Forelimb muscle (tissue), 1 donor: ENCODE measurements around the gene ETHE1. TPM values are rescaled to one million over a fixed set of nuclear protein-coding genes. Genes with fewer than 3 reads are reported as not detected.

Experiments used
- DNase-seq: peaks from one replicate; pipeline ENCODE4 v3.0.0-alpha.2; 2013; ENCODE audit warnings: low read depth
- polyA plus RNA-seq: library from polyadenylated mRNA; unstranded; fragments of 120-200 nt; gene quantifications from one replicate; pipeline ENCODE4 v1.2.1, GENCODE V29; 2013; ENCODE audit not compliant: insufficient read length

Gene ETHE1
- polyA plus RNA-seq = 12.5 TPM

DNA sequence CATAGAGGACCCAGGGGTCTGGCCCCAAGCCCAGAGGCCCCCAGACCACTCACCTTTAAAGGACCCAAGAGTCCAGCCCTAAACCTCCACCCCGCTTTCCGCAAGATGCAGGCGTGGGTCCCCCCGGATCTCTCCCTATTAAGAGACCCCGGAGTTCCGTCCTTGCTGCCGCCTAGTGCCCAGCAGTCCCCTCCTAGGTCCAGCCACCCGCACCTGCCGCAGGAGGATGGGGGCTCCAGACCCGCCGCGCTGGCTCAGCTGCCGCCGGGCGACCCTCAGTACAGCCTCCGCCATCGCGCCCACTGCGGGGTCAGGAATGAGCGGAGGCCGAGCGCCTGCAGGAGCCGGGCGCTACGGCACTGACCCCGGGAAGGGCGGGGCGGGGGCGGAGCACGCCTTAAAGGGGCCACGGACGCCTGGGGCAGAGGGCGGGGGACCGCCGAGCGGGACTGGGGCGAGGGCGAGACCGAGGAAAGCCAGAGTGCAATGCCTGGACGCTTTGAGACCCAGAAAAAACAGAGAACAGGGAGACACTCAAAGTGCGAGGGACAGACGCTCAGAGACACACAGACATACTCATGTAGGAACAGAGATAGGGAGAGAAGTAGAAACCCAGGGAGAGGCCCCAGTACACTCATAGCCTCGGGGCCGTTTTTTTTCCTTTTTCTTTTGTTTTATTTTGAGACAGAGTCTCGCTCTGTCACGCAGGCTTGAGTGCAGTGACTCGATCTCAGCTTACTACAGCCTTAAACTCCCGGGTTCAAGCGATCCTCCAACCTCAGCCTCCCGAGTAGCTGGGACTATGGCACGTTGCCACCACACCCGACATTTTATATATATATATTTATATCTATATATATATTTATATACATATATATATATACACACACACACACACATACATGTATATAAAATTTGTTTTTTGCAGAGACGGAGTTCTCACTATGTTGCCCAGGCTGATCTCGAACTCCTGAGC is at the start of gene ETHE1:
Gene ETHE1, minus strand, starts transcription at position 318 of the 976 bp plus-strand sequence. Its CDS starts 24 bp downstream, at position 294.
- no peak for DNase-seq

DNA sequence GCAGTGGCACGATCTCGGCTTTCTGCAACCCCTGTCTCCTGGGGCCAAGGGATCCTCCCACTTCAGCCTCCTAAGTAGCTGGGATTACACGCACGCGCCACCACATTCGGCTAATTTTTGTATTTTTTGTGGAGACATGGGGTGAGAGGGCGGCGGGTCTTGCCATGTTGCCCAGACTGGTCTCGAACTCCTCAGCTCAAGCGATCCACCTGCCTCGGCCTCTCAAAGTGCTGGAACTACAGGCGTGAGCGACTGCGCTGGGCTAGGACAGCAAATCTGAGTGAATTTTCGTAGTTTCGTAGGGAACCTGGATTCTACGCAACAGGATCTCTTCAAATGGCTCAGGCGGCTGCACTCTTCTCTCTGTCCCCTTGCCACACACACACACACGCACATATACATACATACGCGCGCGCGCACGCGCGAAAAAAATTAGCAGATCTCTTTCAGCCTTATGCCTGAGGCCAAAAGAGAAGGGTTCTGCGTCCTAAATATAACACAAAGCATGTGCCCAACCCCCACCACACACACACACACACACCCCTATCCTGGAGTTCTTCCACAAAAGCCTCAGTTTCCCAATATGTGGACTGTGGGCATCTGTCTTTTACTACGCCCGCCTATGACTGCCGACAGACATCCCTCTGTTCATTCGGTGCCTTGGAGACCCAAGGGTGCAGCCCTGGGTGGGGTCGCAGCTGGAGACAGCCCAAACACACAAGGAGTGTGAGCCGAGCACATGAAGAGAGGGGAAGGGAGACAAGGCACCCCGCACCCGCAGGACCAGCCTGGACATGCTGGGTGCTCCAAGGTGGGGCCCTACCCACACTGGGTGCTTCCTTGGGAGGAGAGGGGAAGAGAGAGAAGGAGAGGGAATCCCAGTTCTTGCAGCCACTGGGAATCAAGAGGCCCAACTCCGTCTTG is 49.2 kb upstream of the ETHE1 start:
- no peak for DNase-seq

- peak; percentile 98 for DNase-seq
These were observed 48.4 kb upstream of the ETHE1 start, which contains the start of the genes PINLYP and XRCC1 for GRCh38 chr19:43575156-43575950. TSS of gene PINLYP (plus strand) at chr19:43575801. CDS start at chr19:43577192, 1,391 bp downstream. TSS of gene XRCC1 (minus strand) at chr19:43575527. CDS start at chr19:43575458, 69 bp downstream.

DNA sequence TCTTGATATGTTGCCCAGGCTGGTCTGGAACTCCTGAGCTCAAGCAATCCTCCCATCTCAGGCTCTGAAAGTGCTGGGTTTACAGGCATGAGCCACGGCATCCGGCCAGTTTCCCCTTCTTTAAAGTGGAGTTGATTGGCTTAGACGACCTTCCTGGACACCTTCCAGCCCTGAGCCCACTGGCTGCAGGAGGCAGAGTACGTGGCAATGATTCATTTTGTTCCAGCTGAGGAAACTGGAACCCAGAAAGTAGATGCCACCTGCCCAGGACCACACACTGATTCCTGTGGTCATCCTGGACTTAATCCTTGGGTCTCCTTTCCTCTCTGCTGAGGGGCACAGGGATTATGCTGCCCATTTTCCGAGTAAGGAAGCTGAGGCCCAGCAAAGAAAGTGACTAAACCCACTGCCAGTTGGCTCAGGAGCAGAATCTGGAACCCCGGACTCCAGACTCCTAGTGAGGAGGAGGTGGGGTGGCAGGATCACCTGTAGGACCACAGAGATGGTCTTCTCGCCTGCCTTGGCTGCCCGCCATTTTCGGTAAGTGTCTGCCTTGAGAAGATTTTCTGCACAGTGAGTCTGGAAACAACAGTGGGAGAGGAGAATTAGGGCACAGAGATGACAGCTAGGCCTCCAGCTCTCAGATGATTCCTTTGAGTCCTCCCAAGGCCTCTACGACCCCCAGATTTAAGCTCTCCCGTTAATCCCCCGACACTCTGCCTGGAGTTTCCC is 47.6 kb upstream of the ETHE1 start:
- DNase-seq = no peak

DNA sequence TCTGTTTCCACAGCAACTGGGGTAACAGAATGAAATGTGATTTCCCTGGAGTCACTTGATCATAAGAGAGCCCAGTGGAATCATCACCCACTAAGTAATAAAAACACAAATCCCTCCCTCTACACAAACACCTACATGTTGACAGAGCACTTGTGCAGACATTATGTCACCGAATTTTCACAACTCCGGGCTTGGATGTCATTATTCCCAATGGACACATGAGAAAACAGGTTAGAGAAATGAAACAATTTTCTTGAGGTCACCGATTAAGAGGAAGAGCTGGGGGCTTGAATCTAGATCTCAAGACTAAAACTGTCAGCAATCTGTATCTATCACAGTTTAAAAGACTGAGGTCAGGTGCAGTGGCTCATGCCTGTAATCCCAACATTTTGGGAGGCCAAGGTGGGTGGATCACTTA is 45.2 kb upstream of the ETHE1 start:
- no peak for DNase-seq

GRCh38 chr19:43570174-43570791 is 43.3 kb upstream of the ETHE1 start:
- DNase-seq = no peak

GRCh38 chr19:43569657-43570056 is 42.7 kb upstream of the ETHE1 start:
- no peak for DNase-seq

GRCh38 chr19:43564800-43565199 is 37.8 kb upstream of the ETHE1 start:
- no peak for DNase-seq

- DNase-seq = no peak
These were observed 36.9 kb upstream of the ETHE1 start for GRCh38 chr19:43563816-43564457.

DNA sequence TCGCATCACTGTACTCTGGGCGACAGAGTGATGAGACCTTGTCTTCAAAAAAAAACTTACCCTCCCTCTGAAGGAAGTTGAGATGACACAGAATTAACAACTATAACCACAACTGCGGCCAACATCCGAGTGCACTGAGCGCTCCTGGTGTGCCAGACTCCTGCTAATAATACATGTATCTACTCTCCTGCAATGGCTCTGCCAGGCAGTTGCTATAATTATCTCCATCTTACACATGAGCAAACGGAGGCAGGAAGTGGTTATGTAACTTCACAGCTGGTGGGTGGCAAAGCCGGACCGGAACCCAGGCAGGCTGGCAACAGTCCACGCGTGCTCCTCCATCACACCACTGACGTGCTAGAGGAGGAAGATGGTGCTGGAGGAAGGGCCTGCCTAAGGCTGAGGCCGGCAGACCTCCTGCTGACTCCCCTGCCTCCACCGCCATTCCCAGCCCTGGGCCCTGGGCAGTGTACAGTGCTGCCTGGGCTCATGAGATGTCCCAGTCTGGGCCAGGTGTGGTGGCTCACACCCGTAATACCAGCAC is 35.8 kb upstream of the ETHE1 start:
- DNase-seq = peak; percentile 28

DNA sequence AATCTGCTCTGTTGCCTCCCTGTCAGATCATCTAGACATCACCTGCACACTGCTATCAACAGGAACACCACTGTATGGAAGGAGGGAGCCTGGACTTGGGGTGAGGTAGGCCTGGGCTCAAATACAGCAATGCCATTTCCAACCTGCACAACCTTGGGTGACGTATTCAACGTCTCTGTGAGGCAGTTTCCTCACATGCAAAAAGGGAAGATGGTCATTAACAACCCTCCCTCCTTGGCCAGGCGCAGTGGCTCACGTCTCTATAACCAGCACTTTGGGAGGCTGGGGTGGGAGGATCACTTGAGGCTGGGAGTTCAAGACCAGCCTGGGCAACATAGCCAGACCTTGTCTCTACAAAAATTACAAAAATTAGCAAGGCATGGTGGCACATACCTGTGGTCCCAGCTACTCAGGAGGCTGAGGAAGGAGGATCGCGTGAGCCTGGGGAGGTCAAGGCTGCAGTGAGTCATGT is 35.3 kb upstream of the ETHE1 start:
- DNase-seq = no peak

GRCh38 chr19:43561139-43561970 is 34.4 kb upstream of the ETHE1 start:
- DNase-seq = no peak

DNA sequence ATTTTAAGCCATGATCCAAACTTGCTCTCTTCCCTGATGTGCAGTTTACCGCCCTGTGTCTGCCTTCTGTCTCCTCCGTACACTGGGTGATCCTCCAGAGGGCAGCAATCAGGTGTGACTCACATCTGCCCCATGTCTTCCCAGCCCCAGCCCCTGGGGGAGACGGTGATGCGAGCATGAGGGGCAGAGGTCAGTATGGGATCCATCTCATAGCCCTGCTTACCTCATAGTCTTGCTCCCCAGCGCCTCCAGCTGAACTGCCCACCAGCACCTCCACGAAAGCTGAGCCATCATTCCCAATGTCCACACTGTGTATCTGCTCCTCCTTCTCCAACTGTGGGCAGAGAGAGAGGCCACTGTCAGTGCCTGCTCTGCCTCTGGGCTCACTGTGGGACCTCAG is 33.7 kb upstream of the ETHE1 start:
- no peak for DNase-seq

DNA sequence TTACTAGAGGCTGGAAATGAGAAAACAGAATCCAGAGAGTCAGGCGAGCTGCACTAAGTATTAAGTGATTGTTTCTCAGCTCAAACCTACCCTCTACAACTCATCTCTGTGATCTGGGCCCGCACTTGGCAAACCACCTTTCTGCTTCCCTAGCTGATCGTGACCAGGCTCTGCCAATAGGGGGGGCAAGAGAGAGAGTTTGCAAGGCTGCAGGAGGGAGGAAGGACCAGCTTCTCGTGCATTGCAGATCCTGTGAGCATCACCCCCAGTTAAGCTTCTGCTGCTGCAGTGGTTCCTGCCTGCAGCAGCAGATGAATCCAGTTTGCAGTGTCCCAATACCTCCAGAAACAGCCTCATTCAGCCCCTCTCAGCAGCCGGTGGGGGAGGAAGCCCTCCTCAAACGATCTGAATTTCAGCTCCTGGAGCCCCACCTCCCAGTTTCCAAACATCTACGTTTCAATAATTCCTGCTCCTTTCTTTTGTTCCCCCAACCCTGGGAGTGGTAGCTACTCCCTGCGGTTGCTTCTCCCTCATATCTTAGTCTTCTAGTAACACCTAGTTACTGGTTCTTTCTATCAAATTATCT is 28.3 kb upstream of the ETHE1 start:
- DNase-seq = peak; percentile 35

GRCh38 chr19:43554317-43554895 is 27.4 kb upstream of the ETHE1 start:
- no peak for DNase-seq

DNA sequence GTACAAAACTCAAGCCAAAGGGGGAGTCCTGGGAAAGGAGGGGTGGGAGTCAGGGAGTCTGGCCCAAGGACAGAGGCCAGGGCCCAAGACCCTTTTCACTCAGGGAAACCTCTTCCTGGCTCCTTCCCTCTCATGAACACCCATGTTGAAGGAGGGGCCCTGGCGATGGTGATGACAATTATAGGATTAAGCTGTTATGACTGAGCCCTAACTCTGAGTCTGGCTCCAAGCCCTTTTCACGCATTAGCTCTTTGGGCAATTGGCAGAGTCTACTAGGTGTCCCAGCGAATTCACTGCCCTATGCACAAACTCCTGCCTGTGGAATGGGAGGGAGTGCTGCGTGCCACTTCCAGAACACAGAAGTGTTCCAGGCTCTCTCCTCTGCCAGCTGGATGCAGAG is 26.7 kb upstream of the ETHE1 start:
- DNase-seq = no peak

DNA sequence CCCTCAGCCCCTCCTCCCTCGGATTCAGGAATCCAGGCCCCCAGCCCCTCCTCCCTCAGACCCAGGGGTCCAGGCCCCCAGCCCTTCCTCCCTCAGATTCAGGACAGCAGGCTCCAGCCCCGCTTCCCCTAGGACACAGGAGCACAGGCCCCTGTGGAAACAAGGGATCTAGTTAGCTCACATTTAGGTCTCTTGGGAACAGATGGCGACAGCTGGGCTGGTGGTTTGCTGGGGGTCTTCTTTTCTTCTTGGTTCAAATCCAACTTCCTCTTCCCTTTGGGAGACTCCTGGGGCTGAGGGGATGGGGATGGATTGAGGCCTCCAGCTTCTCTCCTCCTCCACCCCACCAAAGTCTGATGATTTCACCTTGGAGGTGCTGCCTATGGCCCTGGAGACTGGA is 25.6 kb upstream of the ETHE1 start:
- no peak for DNase-seq

- DNase-seq = no peak
These were observed 25.1 kb upstream of the ETHE1 start for GRCh38 chr19:43552198-43552450.
